GM12801 (cell line): ENCODE results near the gene CCDC154.

Source experiments
- TF ChIP-seq, protein P1 (sequence below): IDR thresholded peaks from one replicate; pipeline ENCODE4 v1.5.1; 2011; ENCODE audit warnings: control low read depth; ENCODE audit not compliant: insufficient read length; ENCODE audit errors: extremely low read depth

The CCDC154 gene

DNA sequence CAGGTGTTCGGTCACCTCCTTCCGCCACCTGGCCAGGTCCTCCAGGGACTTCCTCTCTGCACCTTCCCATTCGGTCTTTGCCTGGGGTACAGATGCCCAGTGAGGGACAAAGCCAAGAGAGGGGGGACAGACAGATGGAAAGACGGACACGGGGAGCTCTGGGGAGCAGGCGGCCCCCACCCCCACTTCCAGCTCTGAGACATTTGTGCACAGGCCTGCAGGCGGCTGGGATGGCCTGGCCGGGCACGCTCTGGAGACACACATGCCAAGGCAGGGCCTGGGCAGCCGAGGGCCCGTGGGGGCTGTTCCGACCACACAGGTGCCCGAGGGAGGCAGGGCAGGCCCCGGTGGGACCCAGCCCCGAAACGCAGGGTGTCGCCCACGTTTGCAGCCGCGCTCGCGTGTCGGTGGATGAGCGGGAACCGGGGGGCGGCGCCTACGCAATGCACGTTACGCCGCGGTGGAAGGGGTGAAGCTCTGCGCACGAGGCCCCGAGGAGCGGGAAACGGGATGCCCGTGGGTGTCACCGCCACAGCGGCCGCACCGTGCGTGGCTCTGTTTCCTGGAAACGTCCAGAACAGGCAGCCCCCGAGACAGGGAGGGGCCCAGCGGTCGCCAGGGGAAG lies 7.5 kb downstream of the CCDC154 start:
- TF ChIP-seq, protein P1, sequence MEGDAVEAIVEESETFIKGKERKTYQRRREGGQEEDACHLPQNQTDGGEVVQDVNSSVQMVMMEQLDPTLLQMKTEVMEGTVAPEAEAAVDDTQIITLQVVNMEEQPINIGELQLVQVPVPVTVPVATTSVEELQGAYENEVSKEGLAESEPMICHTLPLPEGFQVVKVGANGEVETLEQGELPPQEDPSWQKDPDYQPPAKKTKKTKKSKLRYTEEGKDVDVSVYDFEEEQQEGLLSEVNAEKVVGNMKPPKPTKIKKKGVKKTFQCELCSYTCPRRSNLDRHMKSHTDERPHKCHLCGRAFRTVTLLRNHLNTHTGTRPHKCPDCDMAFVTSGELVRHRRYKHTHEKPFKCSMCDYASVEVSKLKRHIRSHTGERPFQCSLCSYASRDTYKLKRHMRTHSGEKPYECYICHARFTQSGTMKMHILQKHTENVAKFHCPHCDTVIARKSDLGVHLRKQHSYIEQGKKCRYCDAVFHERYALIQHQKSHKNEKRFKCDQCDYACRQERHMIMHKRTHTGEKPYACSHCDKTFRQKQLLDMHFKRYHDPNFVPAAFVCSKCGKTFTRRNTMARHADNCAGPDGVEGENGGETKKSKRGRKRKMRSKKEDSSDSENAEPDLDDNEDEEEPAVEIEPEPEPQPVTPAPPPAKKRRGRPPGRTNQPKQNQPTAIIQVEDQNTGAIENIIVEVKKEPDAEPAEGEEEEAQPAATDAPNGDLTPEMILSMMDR = no peak

DNA sequence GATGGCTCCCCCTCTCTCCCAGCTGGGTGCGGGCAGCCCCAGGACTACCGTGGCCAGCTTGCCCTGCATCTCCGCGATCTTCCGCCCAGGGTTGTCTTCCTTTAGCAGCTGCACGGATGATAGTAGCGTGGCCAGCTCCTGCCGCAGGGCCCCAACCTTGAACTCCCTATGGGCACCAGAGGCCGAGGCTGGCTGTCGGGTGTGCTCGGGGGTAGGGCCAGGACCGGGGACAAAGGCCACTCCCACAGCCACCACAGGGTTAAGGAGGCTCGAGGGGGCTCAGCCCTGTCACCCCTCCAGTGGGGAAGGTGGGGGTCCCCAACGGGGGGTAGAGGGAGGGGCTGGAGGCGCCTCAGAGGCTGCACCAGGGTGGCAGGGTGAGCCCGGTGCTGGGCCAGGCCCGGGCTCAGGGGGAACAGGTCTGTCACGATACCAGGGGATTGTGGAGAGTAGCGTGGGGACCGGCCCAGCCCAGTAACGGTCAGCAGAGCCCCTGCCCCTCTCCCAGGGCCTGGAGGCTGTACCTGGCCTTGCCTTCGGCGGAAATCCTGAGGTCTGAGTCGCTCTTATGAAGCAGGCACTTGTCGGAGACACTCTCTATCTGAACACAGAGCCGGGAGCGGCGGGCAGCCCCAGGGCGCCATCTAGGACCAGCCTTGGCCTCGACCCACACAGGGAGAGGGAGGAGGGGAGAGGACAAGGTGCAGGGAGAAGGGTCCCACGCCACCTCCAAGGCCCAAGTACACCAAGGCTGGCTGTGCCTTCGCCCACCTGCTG lies 8.2 kb downstream of the CCDC154 start:
- TF ChIP-seq, protein P1 = no peak

DNA sequence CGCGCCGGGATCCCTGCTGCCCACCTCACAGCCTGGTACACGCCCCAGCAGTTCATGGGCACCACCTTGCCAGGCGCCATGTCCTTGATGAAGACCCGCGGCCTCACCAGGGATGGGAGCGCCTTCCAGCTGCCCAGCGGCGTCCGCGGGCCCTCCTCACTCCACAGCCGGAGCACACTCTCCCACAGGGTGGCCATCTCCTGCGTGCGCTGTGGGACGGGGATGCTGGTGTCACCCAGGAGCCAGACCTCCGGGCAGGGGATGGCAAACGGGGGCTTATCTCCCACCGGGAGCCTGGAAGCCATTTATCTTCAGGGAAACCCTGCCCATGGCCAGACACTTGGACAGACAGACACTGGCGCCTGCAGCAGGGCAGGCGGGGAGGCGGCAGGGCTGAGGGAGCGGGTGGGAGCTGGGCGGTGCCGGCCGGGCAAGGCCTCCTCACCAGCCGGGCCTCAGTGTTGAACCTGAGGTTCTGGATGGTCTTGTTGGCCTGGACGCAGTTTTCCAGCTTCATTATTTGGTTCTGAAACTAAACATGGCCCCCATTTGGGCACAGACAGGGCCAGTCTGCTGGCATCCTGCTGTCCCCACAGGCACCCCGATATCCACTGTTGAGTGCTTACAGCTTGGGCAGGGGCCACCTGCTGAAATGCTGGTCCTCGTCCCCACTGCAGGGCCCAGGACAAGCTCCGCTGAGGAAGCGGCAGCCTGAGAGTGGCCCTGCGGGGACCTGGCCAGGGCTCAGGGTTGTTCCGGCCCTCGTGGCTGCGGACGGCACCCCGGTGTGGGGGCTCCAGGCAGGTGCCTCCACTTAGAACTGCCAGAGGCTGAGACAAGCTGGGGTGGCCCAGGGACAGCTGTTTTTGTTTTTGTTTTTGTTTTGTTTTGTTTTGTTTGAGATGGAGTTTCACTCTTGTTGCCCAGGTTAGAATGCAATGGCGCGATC lies 9.4 kb downstream of the CCDC154 start:
- TF ChIP-seq, protein P1 = no peak

DNA sequence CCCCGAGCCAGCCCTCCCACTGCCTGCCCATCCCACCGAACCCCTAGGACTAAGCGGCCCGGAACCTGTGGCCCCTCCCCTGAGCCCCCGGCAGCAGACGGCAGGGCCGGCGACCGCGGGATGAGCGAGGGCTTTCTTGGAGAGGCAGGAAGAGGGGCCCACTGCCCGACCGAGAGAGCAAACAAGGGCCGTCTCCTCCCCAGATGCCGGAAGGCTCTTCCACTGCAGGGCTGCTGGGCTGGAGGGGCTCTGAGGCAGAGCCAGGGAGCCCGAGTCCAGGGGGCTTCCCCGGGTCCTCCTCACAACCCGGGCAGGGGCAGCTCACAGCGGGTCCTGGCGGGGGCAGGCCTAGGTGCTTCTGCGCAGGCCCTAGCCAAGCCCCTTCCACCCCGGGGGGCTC lies 10.6 kb downstream of the CCDC154 start:
- TF ChIP-seq, protein P1 = no peak

DNA sequence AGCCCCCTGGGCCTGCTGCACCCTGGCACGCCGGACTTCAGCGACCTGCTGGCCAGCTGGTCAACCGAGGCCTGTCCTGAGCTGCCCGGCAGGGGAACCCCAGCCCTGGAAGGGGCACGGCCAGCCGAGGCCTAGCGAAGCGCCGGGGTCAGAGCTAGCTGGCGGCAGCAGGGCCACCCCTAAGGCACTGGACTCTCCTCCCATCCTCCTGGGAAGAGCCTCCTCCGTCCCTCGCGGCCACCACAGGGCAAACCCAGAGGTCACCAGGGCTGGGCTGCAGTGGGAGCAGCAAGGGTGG lies 11.1 kb downstream of the CCDC154 start:
- TF ChIP-seq, protein P1 = no peak

DNA sequence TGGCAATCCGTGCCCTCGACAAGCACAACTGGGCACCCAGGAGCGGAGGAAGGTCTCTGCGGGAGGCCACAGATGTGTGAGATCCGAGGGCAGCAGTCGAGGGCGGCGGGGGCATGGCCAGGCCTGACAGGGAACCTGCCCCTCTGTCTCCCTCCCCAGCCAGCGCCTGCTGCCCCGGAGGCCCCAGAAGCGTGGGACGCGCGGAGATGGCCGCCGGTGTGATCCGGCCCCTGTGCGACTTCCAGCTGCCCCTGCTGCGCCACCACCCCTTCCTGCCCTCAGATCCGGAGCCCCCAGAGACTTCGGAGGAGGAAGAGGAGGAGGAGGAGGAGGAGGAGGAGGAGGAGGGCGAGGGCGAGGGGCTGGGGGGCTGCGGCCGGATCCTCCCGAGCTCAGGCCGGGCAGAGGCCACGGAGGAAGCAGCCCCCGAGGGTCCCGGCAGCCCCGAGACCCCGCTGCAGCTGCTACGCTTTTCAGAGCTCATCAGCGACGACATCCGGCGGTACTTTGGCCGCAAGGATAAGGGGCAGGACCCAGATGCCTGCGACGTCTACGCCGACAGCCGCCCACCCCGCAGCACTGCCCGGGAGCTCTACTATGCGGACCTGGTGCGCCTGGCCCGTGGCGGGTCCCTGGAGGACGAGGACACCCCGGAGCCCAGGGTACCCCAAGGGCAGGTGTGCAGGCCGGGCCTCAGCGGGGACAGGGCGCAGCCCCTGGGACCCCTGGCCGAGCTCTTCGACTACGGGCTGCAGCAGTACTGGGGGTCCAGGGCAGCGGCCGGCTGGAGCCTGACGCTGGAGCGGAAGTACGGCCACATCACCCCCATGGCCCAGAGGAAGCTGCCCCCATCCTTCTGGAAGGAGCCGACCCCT lies 11.7 kb downstream of the CCDC154 start:
- TF ChIP-seq, protein P1 = no peak
